GM18508 (cell line): ENCODE results near the gene NSRP1.
"Not testable (repeated sequence)": the region's sequence is repeated elsewhere in the genome, so short reads cannot be mapped to it uniquely, and the experiment has no call there.

Experiments used
- ATAC-seq: cut with Tn5 transposase; IDR thresholded peaks from one replicate; pipeline ENCODE4 v1.9.1; 2021; ENCODE audit warnings: moderate number of reproducible peaks; ENCODE audit not compliant: insufficient read depth, unreplicated experiment

Gene NSRP1

GRCh38 chr17:30218799-30219198 is 102.2 kb downstream of the NSRP1 start:
- ATAC-seq, result no peak

- no peak for ATAC-seq
Observed at GRCh38 chr17:30219315-30219714, 102.7 kb downstream of the NSRP1 start.

GRCh38 chr17:30219833-30220232 is 103.2 kb downstream of the NSRP1 start:
- ATAC-seq, result no peak

- no peak for ATAC-seq
Observed at GRCh38 chr17:30220414-30220813, 103.8 kb downstream of the NSRP1 start.

GRCh38 chr17:30221346-30221745 is 104.7 kb downstream of the NSRP1 start:
- no peak for ATAC-seq

- ATAC-seq, result no peak
Observed at GRCh38 chr17:30222251-30222650, 105.6 kb downstream of the NSRP1 start.

GRCh38 chr17:30222721-30223175 is 106.1 kb downstream of the NSRP1 start:
- no peak for ATAC-seq

GRCh38 chr17:30224419-30224960 is 107.9 kb downstream of the NSRP1 start:
- ATAC-seq, result no peak

GRCh38 chr17:30225112-30225511 is 108.5 kb downstream of the NSRP1 start:
- no peak for ATAC-seq

GRCh38 chr17:30225919-30226553 is 109.4 kb downstream of the NSRP1 start:
- no peak for ATAC-seq

- ATAC-seq, result no peak
Observed at GRCh38 chr17:30226878-30227277, 110.3 kb downstream of the NSRP1 start.

GRCh38 chr17:30228011-30228410 is 111.4 kb downstream of the NSRP1 start:
- no peak for ATAC-seq

- no peak for ATAC-seq
Observed at GRCh38 chr17:30229012-30229411, 112.4 kb downstream of the NSRP1 start.

GRCh38 chr17:30230009-30230408 is 113.4 kb downstream of the NSRP1 start:
- not testable (repeated sequence) for ATAC-seq

- no peak for ATAC-seq
Observed at GRCh38 chr17:30230596-30231125, 114.0 kb downstream of the NSRP1 start.

GRCh38 chr17:30232015-30232823 is 115.6 kb downstream of the NSRP1 start:
- no peak for ATAC-seq

- no peak for ATAC-seq
Observed at GRCh38 chr17:30232824-30233427, 116.3 kb downstream of the NSRP1 start.

- no peak for ATAC-seq
Observed at GRCh38 chr17:30234296-30234695, 117.7 kb downstream of the NSRP1 start.

- ATAC-seq, result peak; percentile 36
Observed at GRCh38 chr17:30234964-30235363, 118.3 kb downstream of the NSRP1 start.

- ATAC-seq, result no peak
Observed at GRCh38 chr17:30235386-30236296, 119.0 kb downstream of the NSRP1 start, which contains the start of gene SLC6A4. SLC6A4 (minus strand) TSS chr17:30235697; CDS start chr17:30221958, 13,739 bp downstream.
